HG03135 (cell line): ENCODE measurements around the gene SMIM10L2A.
"Not testable (repeated sequence)": the region's sequence is repeated elsewhere in the genome, so short reads cannot be mapped to it uniquely, and the experiment has no call there.

Source experiments
- ATAC-seq: cut with Tn5 transposase; IDR thresholded peaks from one replicate; pipeline ENCODE4 v1.9.1; 2021; ENCODE audit warnings: mild to moderate bottlenecking, moderate library complexity; ENCODE audit not compliant: unreplicated experiment

Gene SMIM10L2A

DNA sequence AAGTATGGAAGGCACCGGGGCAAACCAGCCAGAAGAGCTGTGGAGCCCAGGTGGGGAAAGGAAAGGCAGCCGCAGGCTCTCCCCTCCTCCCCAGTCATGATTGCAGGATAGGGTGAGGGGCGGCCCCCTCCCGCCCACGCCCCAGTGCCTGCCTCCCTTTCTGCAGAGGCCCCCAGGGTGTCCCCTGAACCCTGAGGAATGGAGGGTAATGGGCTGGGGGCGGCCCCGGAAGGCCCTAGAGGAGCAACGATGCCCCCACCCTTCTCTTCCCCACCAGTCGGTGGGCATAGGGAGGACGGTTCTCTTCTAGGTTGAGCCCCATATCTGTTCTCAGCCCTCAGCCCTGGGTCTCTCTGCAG, 1.0 kb downstream of the SMIM10L2A start:
- ATAC-seq = not testable (repeated sequence)

DNA sequence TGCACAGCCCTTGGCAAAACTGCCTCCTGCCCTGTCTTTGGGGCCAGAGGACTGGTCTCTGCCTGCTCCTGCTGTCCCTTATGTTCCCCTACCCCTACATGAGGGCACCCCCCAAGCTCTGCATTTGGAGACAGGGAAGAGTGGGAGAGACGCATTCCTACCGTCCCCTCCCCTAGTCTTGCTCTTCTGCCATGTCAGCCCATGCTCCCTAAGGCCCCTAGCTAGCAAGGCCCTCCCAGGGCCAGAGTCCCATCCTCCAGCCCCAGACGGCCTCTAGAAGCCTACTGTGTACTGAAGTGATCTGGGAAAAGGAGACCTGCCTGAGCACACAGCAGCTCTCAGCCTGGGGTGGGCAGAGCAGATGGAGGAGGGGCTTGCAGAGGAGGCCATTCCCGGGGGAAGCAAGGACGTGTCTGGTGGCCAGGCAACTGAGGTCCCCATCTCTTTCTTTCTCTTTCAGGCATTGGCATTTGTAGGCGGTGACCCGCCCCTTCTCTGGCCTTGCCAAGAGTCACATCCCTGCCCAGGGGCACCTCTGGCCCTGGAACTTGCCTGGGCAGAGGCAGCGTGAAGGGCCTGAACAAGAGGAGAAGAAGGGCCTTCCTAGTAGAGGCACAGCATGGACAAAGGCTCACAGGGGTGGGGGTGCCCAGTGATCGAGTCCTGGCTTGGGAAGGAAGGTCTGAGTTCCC, 1.6 kb downstream of the SMIM10L2A start:
- not testable (repeated sequence) for ATAC-seq

DNA sequence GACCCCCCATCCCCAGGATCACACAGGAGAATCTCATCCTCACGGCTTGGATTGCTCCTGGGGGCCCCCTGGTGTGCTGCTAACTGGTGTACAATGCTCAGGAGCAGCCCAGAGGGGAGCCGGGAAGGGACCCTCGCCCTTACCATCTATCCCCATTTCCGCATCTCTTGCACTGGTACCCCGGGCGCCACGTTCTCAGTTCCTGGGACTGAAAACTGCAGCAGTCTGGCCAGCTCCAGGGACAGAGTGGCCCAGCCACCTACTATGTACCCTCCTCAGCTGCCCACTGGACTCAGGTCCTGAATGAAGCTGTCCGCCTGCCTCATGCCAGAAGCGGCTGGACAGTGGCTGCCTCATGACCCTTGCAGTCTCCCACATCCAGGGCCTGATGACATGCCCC, 2.7 kb downstream of the SMIM10L2A start:
- ATAC-seq = no peak

DNA sequence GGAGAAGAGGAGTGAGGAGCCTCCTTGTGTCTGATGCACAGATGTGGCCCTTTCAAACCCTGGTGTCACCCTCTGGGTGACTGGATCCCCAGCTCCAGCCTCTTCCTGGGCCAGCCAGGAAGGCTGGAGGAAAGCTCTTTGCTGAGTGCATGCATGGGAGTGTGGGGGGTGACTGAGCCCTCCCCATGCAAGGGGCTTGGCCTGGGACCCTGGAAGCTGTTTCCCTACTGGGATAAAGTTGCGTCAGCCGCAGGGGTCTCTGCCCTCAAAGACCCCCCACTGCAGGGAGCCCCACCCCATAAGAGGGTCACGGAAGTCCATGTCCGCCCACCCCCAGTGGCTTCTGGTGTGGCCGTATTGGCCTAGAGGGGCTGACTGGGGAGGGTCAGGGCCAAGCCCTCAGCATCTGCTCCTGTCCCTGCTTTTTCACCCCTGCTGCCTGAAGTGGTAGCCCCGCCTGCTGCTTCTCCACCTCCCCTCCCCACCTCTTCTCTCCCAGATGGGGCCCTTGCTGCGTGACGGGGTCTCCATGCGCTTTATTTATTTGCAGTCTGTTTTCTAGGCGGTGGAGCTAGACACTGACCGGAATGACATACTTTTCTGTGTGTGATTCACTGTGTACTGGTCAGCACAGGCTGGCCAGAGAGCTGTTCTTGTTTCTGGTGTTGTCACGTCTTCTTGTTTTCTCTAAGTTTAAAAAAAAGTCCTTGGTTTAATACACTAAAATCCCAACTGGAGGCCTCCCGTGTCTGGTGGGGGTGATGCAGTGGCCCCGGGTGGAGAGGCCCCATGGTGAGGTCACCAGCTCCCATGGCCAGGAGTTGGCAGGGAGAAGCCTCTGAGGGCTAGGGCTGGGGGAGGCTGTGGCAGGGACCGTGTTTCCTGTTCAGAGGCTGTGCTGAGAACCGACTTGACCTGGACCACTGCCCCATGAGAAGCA, 3.6 kb downstream of the SMIM10L2A start:
- no peak for ATAC-seq

DNA sequence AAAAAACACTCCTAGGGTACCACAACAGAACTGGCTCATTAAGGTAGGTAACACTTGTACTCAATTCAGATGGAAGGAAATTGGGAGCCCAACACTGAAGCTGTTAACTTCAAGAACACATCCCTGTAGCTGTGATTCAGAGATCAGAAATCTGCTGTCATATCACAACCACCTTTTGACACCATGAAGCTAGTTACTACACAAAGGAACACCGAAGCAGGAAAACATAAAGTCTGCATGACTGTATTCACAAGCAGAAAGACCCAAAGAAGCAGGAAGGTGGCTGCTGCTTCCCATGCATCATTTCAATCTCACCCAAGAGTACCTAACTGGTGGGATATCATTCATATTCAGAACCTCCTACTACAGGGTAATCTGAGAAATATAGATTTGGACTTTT, 7.7 kb downstream of the SMIM10L2A start:
- no peak for ATAC-seq

DNA sequence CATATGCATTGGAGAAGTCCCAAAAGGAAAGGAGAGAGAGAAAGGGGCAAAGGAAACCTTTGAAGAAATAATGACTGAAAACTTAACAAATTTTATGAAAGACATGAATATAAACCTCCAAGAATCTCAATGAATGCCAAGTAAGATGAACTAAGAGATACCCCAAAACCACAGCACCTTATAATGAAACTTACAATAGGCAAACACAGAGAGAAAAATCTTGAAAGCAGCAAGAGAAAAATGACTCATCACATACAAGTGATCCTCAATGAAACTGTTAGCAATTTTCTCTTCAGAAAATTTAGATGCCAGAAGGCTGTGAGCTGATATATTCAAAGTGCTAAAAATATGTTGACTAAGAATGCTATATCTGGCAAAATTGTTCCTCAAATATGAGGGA, 10.1 kb downstream of the SMIM10L2A start:
- ATAC-seq = no peak

DNA sequence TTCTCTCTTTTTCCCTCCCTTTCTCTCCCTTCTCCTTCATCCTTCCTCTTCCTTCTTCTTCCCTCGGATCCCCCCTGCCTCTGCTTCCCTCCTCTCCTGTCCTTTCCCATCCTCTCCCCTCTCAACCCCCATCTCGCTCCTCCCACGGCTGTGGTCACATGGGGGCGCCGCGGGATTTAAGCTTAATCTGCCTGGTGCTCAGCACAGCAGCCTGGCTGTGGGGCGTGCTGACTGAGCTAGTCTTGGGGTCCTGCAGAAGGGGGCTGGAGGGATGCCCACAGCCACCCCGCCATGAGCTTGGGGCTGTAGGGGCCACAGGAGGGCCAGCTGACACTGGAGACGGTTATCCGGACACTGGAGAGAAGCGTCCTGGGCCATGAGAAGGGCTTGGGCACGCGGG, 10.7 kb downstream of the SMIM10L2A start:
- no peak for ATAC-seq

DNA sequence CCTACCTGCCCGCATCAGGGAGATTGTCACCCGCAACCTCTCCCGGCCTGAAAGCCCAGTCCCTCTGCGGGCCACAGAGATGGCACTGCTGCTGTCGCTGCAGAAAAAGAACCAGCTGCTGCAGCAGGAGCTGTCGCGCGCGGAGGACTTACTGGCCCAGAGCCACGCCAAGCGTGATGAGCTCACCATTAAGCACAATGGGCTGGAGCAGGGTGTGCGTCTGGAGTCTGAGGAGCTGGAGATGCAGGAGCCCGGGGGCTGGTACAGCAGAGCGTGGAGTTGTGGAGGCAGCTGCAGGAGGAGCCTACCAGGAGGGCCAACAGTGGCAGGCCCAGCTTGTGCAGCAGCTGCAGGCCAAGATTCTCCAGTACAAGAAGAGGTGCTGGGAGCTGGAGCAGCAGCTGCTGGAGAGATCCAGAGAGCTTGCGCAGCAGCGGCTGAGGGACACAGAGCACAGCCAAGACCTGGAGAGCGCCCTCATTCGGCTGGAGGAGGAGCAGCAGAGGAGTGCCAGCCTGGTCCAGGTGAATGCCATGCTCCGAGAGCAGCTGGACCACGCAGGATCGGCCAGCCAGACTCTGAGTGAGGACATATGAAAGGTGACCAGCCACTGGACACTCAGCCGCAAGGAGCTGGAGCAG, 11.3 kb downstream of the SMIM10L2A start:
- ATAC-seq = no peak

DNA sequence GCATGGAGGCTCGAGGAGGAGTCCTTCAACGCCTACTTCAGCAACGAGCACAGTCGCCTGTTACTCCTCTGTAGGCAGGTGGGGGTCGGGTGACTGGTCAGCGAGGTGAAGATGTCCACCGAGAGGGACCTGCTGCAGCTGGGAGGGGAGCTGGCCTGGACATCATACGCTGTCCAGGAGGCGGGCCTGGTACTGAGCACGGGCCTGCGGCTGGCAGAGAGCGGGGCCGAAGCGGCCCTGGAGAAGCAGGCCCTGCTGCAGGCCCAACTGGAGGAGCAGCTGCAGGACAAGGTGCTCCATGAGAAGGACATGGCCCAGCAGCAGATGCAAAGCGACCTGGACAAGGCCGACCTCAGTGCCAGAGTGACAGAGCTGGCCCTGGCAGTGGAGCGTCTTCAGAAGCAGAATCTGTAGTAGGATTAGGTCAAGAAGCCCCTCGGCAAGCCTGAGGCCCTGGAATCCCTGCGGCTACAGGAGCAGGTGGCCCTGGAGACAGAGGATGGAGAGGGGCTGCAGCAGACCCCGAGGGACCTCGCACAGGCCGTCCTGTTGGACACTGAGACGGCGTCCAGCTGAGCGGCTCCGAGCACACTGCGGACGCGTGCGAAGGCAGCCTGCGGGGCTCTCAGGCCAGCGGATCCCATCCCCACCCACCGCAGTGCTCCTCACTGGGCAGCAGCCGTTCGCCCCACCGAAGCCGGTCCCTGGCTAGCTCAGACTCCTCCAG, 11.9 kb downstream of the SMIM10L2A start:
- no peak for ATAC-seq

DNA sequence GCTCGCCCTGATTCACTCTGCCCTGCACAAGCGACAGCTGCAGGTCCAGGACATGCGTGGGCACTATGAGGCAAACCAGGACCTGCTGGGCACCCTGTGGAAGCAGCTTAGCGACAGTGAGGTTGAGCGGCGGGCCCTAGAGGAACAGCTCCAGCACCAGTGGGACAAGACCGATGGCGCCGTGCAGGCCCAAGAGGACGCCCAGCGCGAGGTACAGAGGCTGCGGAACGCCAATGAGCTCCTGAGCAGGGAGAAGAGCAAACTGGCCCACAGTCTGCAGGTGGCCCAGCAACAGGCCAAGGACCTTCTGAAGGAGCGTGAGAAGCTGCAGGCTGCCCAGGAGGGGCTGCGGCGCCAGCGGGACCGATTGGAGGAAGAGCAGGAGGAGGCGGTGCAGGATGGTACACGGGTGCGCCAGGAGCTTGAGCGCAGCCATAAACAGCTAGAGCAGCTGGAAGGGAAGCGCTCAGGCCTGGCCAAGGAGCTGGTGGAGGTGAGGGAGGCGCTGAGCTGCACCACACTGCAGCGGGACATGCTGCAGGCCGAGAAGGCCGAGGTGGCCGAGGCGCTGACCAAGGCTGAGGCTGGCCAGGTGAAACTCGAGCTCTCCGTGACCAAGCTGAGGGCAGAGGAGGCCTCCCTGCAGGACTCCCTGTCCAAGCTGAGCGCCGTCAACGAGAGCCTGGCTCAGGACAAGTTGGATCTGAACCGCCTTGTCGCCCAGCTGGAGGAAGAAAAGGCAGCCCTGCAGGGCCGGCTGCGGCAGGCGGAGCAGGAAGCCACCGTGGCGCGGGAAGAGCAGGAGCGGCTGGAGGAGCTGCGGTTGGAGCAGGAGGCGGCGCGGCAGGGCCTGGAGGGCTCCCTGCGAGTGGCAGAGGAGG, 12.8 kb downstream of the SMIM10L2A start:
- no peak for ATAC-seq

DNA sequence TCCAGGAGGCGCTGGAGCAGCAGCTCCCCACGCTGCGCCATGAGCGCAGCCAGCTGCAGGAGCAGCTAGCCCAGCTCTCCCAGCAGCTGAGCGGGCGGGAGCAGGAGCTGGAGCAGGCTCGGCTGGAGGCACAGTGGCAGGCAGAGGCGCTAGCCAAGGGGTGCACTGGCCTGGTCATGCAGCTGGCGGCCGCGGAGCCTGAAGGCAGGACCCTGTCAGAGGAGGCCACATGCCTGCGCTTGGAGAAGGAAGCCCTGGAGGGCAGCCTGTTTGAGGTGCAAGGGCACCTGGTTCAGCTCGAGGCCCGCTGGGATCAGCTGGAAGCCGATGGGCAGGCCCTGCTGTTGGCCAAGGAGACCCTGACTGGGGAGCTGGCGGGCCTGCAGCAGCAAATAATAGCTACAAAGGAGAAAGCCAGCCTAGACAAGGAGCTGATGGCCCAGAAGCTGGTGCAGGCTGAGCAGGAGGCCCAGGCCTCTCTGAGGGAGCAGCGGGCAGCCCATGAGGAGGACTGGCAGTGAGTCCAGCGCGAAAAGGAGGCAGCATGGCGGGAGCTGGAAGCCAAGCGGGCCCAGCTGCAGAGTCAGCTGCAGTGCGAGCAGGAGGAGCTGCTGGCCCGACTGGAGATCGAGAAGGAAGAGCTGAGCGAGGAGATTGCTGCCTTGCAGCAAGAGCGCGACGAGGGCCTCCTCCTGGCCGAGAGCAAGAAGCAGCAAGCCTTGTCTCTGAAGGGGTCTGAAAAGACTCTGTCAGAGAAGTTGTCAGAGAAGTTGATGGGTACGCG, 13.6 kb downstream of the SMIM10L2A start:
- no peak for ATAC-seq

DNA sequence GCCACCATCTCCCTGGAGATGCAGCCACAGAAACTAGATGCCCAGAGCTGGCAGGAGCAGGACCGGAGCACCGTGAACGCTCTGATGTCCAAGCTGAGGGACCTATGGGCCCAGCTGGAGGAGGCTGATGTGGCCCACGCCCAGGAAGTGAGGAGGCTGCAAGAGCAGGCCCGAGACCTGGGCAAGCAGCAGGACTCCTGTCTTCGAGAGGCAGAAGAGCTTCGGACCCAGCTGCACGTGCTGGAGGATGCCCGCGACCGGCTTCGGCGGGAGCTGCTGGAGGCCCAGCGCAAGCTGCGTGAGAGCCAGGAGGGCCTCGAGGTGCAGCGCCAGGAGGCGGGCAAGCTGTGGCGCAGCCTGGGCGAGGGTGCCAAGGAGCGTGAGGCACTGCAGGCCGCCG, 14.2 kb downstream of the SMIM10L2A start:
- no peak for ATAC-seq

DNA sequence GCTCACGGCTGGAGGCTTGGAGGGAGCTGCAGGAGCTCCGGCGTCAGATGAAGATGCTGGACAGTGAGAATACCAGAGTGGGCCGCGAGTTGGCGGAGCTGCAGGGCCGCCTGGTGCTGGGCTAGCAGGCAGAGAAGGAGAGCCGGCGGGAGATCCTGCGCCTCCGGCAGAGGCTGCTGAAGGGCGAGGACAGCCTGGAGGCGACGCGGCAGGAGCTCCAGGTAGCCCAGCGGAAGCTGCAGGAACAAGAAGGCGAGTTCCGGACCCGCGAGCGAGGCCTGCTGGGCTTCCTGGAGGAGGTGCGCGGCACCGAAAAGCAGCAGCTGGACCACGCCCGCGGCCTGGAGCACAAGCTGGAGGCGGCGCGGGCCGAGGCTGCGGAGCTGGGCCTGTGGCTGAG, 14.7 kb downstream of the SMIM10L2A start:
- no peak for ATAC-seq

DNA sequence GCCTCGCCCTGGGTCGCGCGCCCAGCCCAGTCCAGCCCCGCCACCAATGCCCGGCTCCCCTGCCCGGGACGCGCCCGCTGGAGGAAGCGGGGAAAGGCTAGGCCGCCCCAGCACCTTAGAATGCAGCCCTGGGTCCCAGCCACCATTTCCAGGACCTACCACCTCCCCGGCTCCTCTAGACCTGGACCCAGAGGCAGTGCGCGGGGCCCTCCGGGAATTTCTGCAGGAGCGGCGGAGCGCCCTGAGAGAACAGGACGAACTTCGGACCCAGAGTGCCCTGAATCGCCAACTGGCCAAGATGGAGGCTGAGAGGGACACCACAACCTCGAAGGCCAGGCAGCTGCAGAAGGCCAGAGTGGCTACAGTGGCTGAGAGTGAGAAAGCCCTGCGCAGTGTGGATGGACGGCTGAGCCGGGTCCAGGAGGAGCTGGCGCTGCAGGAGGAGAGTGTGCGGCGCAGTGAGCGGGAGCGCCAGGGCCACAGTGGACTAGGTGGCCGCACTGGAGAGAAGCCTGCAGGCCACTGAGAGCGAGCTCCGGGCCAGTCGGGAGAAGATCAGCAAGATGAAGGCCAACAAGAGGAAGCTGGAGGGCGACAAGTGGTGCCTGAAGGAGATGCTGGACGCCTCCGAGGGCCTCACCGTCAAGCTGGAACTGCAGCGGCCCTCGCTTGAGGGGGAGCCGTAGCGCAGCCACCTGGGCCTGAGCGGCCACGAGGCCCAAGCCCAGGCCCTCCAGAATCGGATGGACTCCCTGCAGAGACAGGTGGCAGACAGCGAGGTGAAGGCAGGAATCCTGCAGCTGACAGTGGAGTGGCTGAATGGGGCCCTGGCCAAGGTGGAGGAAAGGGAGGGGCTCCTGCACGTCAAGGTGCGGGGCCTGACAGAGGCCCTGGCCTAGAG, 15.5 kb downstream of the SMIM10L2A start:
- no peak for ATAC-seq

DNA sequence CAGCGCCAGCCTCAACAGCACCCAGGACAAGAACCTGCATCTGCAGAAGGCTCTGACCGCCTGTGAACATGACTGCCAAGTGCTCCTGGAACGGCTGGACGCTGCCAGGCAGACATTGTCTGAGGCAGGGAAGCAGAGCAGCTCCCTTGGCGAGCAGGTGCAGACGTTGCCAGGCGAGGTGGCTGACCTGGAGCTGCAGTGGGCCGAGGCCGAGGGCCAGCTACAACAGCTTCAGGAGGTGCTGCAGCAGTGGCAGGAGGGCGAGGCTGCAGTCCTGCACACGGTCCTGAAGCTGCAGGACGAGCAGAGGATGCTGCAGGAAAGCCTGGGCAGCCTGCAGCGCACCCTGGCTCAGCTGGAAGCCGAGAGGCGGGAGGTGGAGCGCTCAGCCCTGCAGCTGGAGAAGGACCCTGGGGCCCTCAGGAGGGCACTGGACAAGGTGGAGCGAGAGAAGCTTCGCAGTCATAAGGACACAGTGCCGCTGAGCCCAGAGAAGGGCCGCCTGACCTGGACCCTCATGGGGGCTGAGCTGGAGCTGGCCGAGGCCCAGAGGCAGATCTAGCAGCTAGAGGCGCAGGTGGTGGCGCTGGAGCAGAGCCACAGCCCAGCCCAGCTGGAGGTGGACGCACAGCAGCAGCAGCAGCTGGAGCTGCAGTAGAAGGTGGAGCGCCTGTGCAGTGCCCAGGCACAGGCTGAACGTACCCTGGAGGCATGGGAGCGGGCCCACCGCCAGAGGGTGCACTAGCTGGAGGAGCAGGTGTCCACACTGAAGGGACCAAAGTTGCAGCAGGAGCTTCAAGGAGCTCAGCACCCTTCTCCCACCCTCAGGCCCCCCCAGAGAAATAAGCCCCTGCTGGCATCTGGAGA, 16.4 kb downstream of the SMIM10L2A start:
- no peak for ATAC-seq

DNA sequence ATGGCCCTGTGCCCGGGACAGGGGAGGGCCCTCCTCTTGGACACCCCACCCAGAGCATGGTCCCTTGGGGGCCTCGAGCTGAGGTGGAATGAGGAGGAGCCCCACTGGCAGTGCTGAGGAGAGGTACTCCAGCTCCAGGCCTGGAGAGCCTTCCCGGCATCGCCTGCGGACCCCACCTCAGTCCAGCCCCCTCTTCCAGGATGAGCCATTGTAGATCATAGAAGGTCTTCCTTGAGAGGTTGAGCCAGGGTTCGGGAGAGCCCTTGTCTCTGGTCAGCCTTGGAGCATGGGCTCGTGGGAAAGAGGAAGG, 16.9 kb downstream of the SMIM10L2A start:
- ATAC-seq = no peak
